ENCODE data around the gene SPATA22. TPM values are rescaled to one million over a fixed set of nuclear protein-coding genes. Genes with fewer than 3 reads are reported as not detected.
"Not testable (repeated sequence)": the region's sequence is repeated elsewhere in the genome, so short reads cannot be mapped to it uniquely, and the experiment has no call there.

Gene SPATA22
- total RNA-seq, result not detected

GRCh38 chr17:3471599-3471998 lies at the start of gene SPATA22:
SPATA22 (minus strand) TSS chr17:3471819; CDS start chr17:3469325, 2,494 bp downstream.
- DNase-seq, result no peak

- DNase-seq, result not testable (repeated sequence)
Observed at GRCh38 chr17:3519472-3519871, 47.9 kb upstream of the SPATA22 start.

GRCh38 chr17:3514873-3515272 lies 43.3 kb upstream of the SPATA22 start:
- DNase-seq, result no peak

GRCh38 chr17:3514167-3514566 lies 42.5 kb upstream of the SPATA22 start:
- DNase-seq, result not testable (repeated sequence)

- DNase-seq, result no peak
Observed at GRCh38 chr17:3513305-3514035, 41.9 kb upstream of the SPATA22 start.

- DNase-seq, result peak; percentile 74
Observed at GRCh38 chr17:3512505-3513171, 41.0 kb upstream of the SPATA22 start.

GRCh38 chr17:3511852-3512504 lies 40.4 kb upstream of the SPATA22 start:
- DNase-seq, result no peak

GRCh38 chr17:3510090-3510489 lies 38.5 kb upstream of the SPATA22 start:
- no peak for DNase-seq

- DNase-seq, result no peak
Observed at GRCh38 chr17:3507869-3508268, 36.2 kb upstream of the SPATA22 start.

- no peak for DNase-seq
Observed at GRCh38 chr17:3507071-3507470, 35.5 kb upstream of the SPATA22 start.

GRCh38 chr17:3506054-3506453 lies 34.4 kb upstream of the SPATA22 start:
- no peak for DNase-seq

GRCh38 chr17:3505008-3505407 lies 33.4 kb upstream of the SPATA22 start:
- DNase-seq, result no peak

GRCh38 chr17:3503285-3503684 lies 31.7 kb upstream of the SPATA22 start:
- no peak for DNase-seq

- DNase-seq, result no peak
Observed at GRCh38 chr17:3502466-3502865, 30.8 kb upstream of the SPATA22 start.

GRCh38 chr17:3501344-3501743 lies 29.7 kb upstream of the SPATA22 start:
- no peak for DNase-seq

- DNase-seq, result no peak
Observed at GRCh38 chr17:3497101-3497500, 25.5 kb upstream of the SPATA22 start.

- DNase-seq, result no peak
Observed at GRCh38 chr17:3485481-3486068, 14.0 kb upstream of the SPATA22 start.

GRCh38 chr17:3482852-3483251 lies 11.2 kb upstream of the SPATA22 start:
- no peak for DNase-seq

GRCh38 chr17:3479988-3480387 lies 8.4 kb upstream of the SPATA22 start:
- no peak for DNase-seq

- no peak for DNase-seq
Observed at GRCh38 chr17:3475812-3476610, 4.4 kb upstream of the SPATA22 start, which contains the start of gene ASPA. ASPA (plus strand) TSS chr17:3475997; CDS start chr17:3476160, 163 bp downstream.

- peak; percentile 12 for DNase-seq
Observed at GRCh38 chr17:3475251-3475685, 3.6 kb upstream of the SPATA22 start.

- DNase-seq, result peak; percentile 26
Observed at GRCh38 chr17:3474212-3474611, 2.6 kb upstream of the SPATA22 start.

Measured in tongue (tissue), 2 donors.